Measurements from ENCODE around the gene IMPDH2. TPM values are rescaled to one million over a fixed set of nuclear protein-coding genes. Genes with fewer than 3 reads are reported as not detected.

The IMPDH2 gene
- total and polyA plus RNA-seq, 2 of the 8 experiments (the other 6 are each of a cell fraction or from before 2014, with no cell fraction given): 374 to 409 TPM

DNA sequence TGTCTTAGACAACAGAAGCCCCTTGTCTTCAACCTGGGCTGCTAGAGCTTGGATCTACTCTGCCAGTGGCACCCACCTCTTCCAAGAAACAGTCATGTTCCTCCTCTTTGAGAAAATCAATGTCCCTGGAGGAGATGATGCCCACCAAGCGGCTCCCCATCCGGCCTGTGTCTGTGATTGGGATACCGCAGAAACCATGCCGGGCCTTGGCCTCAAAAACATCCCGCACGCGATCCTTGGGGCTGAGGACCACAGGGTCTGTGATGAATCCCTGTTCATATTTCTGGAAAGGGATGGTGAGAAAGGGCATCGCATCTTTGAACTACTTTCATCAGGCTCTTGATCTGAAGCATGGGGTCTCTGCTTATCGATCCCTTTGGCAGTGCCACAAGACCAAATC lies 1.6 kb downstream of the IMPDH2 start:
- peak in 1 of 2 experiments; percentile 49; a peak in 1 of 3 replicates for TF ChIP-seq POLR2A (IDR thresholded peaks at IDR 0.05; ENCODE audit: control extremely low read depth in 1 of 2, low read depth in 2 of 2, low read length in 2 of 2)
- no peak for TF ChIP-seq RBBP5 (IDR thresholded peaks at IDR 0.05; ENCODE audit: borderline replicate concordance, low read depth, low read length)
- no peak overlapping the region for H2BK5ac ChIP-seq (ENCODE audit: low read depth, low read length)
- H3K79me1 ChIP-seq (ENCODE audit: low read depth, low read length): peaks cover 6% of the 10 kb centered on the region
- no peak overlapping the region for H3K4ac ChIP-seq (replicated peaks; ENCODE audit: insufficient read length, low read depth, low read length)
- no peaks in the 10 kb centered on the region; a peak in 1 of 7 replicates for H3K27me3 ChIP-seq (replicated peaks in 1 of 4; ENCODE audit: control insufficient read depth in 3 of 4, extremely low read depth in 1 of 4, insufficient read depth in 3 of 4, low read length in 3 of 4)
- H3K79me2 ChIP-seq (ENCODE audit: control insufficient read depth in 1 of 2, insufficient read depth in 2 of 2, low read length in 2 of 2): peaks cover 4 to 22% of the 10 kb centered on the region in 2 experiments; a peak in 3 of 4 replicates
- H3K9me3 ChIP-seq (ENCODE audit: insufficient read depth in 2 of 2, low read depth in 1 of 2, low read length in 1 of 2): no peaks in the 10 kb centered on the region
- no peak overlapping the region for H2BK120ac ChIP-seq (replicated peaks; ENCODE audit: low read depth, low read length)
- H3K27ac ChIP-seq (ENCODE audit: low read depth, low read length): no peak overlapping the region
- H2BK20ac ChIP-seq (ENCODE audit: low read length): no peak overlapping the region
- FAIRE-seq (no peak), DNase-seq (ENCODE audit: low read depth in 1 of 2, low spot score in 2 of 2) (no peak)
- H3K4me3 ChIP-seq (ENCODE audit: extremely low read depth in 1 of 4, insufficient read depth in 2 of 4, low read depth in 3 of 4, low read length in 4 of 4): peak overlapping the region in 1 of 4 experiments; percentile 76; a peak in 2 of 8 replicates
- no peak overlapping the region for H2AK5ac ChIP-seq (ENCODE audit: low read depth, low read length)
- H3K14ac ChIP-seq (ENCODE audit: insufficient read length): no peak overlapping the region
- no peak overlapping the region for H2BK15ac ChIP-seq (ENCODE audit: low read length)
- no peak overlapping the region for H3K23ac ChIP-seq (ENCODE audit: insufficient read length)
- H4K8ac ChIP-seq (ENCODE audit: extremely low read depth, insufficient read depth, low read length): no peak overlapping the region
- H4K91ac ChIP-seq (replicated peaks; ENCODE audit: insufficient read length, low read length): no peak overlapping the region
- peaks cover 10 to 22% of the 10 kb centered on the region in 2 experiments for H4K20me1 ChIP-seq (replicated peaks in 1 of 2; ENCODE audit: control insufficient read depth in 1 of 2, insufficient read depth in 2 of 2, low read length in 2 of 2)
- H3K18ac ChIP-seq (ENCODE audit: extremely low read depth, low read length): no peak overlapping the region
- H3K4me2 ChIP-seq (ENCODE audit: insufficient read depth in 1 of 2, low read depth in 2 of 2, low read length in 2 of 2): peak overlapping the region in 1 of 2 experiments; percentile 88; a peak in 1 of 4 replicates
- 95% methylated on average over 9 of the region's 9 CpGs; no CpG with 5 or more reads in 1 of the 2 experiments for WGBS, 2 experiments (ENCODE audit: extremely low coverage in 1 of 2, insufficient coverage in 1 of 2, insufficient read length in 1 of 2, insufficient replicate concordance in 2 of 2, low coverage in 1 of 2, low lambda C conversion rate in 2 of 2, missing lambda C conversion rate in 1 of 2)
- H3K9ac ChIP-seq (replicated peaks in 1 of 4; ENCODE audit: extremely low read depth in 1 of 4, low read depth in 3 of 4, low read length in 3 of 4): no peak overlapping the region
- H3K4me1 ChIP-seq (replicated peaks in 1 of 4; ENCODE audit: control insufficient read depth in 3 of 4, insufficient read depth in 4 of 4, low read length in 3 of 4): peaks cover 0 to 14% (median 9%) of the 10 kb centered on the region in 4 experiments; a peak in 6 of 7 replicates
- H3K23me2 ChIP-seq (ENCODE audit: low read depth, low read length): peaks cover 10% of the 10 kb centered on the region
- no peak overlapping the region for H3K56ac ChIP-seq (replicated peaks; ENCODE audit: insufficient read length, low read depth, low read length)
- POLR2A ChIA-PET (ENCODE audit: partially characterized antibody): interaction anchor here (1.4 to 33.9 kb wide), 6 partner anchors 13 to 78 kb away, joined by 4 to 1518 read pairs (median 36); partner anchors contain the start of genes DALRD3, P4HTM, QARS1 and QRICH1
- CTCF ChIA-PET (ENCODE audit: partially characterized antibody): interaction anchor here (1.3 to 24.3 kb wide), 2 partner anchors 14 to 37 kb away, joined by 5 to 467 read pairs; partner anchors contain the start of gene P4HTM
- H2AFZ ChIP-seq (ENCODE audit: low read length): no peak overlapping the region
- H2BK12ac ChIP-seq (ENCODE audit: low read depth, low read length): no peak overlapping the region
- peaks cover 48 to 69% (median 60%) of the 10 kb centered on the region in 4 experiments for H3K36me3 ChIP-seq (ENCODE audit: control insufficient read depth in 2 of 4, insufficient read depth in 4 of 4, low read length in 3 of 4)
- H4K5ac ChIP-seq (ENCODE audit: insufficient read length, low read depth, low read length): no peak overlapping the region

Measured in H1 (cell line).